Measurements from ENCODE around the gene CST9. TPM values are rescaled to one million over a fixed set of nuclear protein-coding genes. Genes with fewer than 3 reads are reported as not detected.
"Not testable (repeated sequence)": the region's sequence is repeated elsewhere in the genome, so short reads cannot be mapped to it uniquely, and the experiment has no call there.

CST9 gene
- total RNA-seq, 1 donor from 2014 or later: not detected

DNA sequence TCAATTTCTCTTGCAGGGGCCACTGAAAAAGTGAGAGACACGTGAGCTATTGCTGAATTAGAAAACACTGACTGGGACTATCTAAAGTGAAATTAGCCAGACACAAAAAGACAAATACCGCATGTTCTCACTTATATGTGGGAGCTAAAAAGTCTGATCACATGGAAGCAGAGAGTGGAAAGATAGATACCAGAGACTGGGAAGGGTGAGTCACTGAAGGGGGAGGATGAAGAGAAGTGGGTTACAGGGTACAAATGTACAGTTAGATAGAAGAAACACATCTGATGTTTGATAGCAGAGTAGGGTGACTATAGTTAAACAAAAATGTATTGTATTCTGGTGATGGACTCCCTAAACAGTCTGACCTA, 18.6 kb upstream of the CST9 start:
- no peak for DNase-seq (ENCODE audit: low spot score)

DNA sequence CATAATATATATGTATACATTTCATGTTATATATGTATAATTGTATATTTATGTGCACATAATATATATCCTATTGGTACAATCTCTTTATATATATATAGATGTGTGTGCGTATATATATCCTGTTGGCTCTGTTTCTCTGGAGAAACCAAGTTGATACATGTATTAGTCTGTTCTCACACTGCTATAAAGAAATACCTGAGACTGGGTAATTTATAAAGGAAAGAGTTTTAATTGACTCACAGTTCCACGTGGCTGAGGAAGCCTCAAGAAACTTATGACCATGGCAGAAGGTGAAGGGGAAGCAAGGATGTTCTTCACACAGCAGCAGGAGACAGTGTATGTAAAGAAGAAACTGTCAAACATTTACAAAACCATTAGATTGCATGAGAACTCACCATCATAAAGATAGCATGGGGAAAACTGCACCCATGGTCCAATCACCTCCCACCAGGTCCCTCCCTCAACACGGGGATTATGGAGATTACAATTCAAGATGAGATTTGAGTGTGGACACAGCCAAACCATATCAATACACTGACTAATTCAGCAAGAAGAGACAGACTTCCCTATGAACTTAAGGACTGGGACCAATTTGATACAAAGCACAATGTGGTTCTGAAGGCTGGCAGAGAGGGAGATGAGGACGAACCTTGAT, 18.1 kb upstream of the CST9 start:
- no peak for DNase-seq (ENCODE audit: low spot score)

DNA sequence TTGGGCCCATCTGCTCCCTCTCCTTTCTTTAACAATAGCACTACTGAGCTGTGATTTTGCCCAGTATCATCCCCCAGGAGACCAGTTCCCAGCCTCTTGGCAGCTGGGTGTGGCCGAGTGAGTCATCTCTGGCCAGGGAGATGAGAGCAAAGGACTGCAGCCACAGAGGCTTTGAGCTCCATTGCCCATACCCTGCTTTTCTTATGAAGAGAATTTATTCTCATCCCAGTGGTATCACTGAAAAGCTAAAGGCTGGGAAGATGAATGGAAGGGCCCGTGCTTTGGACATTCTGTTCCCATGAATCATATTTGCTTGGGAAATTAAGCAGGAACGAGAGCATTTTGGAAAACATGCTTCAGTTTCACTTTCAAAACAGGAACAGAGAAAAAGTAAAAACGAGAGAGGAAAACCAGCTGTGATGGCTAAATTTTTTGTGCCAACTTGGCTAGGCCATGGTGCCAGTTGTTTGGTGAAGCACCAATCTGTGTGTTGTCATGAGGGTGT, 17.2 kb upstream of the CST9 start:
- no peak for DNase-seq (ENCODE audit: low spot score)

DNA sequence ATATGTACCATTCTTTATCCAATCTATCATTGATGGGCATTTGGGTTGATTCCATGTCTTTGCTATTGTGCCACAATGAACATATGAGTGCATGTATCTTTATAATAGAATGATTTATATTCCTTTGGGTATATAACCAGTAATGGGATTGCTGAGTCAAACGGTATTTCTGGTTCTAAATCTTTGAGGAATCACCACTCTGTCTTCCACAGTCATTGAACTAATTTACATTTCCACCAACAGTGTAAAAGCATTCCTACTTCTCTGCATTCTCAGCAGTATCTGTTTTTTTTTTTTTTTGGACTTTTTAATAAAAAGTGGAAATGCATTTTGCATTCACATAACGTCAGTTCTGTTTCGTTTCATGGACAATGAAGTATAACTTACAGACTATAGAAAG, 16.7 kb upstream of the CST9 start:
- DNase-seq (ENCODE audit: low spot score): not testable (repeated sequence)

DNA sequence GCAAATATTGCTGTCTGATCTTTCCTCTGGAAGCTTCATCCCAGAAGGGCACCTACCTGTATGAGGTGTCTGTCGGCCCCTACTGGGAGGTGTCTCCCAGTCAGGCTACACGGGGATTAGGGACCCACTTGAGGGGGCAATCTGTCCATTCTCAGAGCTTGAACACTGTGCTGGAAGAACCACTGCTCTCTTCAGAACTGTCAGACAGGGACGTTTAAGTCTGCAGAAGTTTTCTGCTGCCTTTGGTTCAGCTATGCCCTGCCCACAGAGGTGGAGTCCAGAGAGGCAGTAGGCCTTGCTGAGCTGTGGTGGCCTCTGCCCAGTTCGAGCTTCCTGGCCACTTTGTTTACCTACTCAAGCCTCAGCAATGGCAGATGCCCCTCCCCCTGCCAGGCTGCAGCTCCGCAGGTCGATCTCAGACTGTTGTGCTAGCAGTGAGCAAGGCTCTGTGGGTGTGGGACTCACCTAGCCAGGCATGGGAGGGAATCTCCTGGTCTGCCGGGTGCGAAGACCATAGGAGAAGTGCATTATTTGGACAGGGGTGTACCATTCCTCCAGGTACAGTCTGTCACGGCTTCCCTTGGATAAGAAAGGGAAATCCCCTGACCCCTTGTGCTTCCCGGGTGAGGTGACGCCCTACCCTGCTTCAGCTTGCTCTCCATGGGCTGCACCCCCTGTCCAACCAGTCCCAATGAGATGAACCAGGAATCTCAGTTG, 15.1 kb upstream of the CST9 start:
- not testable (repeated sequence) for DNase-seq (ENCODE audit: low spot score)

DNA sequence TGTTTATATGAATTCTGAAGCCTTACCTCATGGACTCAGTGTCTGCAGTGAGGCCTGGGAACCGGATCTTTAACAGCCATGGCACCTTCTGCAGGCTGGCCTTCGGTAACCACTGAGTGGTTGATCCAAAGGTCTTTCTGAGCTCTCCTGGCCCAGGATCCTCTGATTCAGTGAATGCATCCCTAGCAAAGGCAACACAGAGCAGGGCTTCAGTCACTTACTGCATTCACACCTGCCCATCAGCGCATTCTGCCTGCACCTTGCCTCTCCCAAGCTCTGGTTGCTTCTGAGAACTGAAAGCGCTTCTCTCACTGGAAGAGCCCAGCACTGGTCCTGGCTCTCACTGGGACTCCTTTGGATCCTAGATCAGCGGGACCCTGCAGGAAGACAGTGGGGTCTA, 8.4 kb upstream of the CST9 start:
- DNase-seq (ENCODE audit: low spot score): no peak

DNA sequence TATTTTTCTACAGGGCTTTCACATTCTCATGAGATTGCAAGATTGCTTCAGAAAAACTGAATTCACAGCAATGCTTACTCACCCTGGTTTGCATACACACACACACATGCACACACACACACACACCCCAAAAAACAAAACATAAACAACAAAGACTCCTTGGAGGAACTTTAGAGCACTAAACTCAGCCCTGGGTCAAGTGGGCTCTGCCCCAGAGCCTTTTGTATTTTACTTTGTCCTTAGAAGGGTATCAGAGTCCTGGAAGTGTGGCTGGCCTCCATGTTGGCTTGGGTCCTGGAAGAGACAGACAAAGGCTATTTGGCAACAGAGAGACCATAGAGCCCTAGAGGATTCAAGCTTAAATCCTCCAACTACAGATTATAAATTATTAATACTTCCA, 8.0 kb upstream of the CST9 start:
- no peak for DNase-seq (ENCODE audit: low spot score)

DNA sequence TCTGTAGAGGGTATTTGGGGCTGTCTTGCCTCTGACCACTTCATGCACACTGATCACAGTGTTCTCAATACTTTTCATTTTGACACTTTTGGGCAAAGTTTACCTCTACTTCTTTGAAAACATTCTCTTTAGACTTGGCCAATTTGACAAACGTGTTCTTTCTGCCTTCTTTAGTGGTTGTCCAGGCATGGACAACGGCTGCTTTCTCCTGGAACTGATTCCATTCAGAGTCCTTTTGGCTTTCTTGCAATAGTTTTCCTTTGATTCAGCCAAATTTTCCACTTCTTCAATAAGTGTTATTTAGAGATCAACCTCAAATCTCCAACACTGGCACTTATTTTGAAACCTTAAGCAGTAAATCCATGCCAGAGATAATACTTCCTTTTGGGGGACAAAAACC, 6.7 kb upstream of the CST9 start:
- DNase-seq (ENCODE audit: low spot score): no peak

DNA sequence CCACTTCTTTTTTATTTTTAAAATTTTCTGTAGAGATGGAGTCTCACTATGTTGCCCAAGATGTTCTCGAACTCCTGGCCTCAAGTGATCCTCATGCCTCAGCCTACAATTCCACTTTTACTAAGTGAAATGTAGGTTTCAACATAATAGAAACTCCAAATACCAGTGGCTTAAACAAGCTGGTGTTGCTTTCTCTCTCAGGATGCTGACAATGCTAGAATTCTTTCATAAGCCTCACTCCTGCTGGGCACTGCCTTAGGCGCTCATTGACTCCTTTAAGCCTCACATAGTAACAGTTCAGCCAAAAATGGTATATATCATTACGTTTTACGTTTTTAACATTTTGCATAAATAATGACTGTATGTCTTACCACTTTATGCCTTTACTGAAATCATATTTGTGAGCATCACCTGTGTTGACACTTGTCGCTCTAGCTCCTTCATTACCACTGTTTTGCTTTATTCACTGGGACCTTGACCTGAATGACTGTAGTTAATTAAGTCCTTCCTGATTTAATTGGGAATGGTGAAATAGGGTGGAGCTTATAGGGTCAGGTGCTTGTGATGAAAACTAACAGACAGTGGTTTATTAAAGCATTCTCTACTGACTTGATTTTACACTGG, 3.9 kb upstream of the CST9 start:
- no peak for DNase-seq (ENCODE audit: low spot score)

DNA sequence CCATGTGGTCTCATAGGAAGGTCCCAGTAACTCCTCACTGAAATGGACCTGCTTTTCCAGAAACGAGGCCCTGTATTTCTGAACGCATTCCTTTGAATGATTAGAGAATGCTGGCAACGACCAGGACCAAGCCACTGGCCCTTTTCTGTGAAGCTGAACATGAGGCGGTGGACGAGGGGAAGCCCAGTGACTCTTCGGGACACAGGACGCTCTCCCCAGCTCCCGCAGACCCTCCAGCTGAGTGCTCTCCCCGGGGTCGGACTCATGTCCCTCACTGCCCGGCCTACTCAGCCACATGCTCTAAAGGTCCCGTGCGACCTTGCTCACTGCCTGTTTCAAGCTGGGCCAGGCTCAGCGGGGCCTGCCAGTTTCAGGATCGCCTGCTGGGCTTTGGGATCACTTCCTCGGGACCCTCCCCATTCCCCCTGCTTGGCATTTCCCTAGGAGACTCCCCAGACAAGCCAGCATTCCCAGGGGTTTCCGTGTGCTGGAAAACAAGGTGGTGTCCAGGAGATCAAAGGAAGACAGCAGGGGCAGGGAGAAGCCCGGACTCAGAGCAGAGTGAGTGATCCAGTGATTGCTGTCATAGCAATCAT, 2.6 kb upstream of the CST9 start:
- DNase-seq (ENCODE audit: low spot score): no peak

DNA sequence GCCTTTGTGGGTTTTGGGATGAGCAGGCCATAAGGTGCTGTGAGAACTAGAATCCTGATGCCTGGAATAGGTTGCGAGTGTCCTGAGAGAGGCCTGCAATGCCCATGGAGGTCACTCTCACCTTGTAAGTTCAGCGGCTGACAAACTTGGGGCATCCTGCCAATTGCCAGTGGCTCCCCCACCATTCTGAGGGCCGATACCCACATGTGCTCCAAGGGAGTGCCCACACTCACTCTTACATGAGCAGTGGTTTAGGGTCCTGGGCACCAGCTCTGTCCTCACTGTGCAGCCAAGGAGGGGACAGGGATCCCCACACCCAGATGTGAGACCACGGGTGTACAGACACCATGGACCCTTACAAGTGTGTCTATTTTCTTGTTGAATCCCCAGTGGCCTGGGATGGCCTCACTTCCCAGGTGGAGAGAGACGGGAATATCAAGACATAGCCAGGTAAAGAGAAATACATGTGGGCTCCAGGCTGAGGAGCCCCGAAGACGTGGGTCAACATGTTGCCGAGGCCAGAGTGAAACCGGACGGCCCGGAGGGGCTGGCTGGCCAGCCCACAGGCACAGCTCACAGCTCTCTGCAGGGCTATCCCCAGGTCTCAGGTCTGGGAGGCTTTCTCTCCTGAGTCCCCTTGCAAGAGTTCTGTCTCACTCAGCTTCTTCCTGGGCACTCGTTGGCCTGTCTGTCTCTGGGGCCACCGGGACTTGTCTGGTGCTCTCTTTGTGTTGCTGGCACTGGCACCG, 2.0 kb upstream of the CST9 start:
- no peak for DNase-seq (ENCODE audit: low spot score)

DNA sequence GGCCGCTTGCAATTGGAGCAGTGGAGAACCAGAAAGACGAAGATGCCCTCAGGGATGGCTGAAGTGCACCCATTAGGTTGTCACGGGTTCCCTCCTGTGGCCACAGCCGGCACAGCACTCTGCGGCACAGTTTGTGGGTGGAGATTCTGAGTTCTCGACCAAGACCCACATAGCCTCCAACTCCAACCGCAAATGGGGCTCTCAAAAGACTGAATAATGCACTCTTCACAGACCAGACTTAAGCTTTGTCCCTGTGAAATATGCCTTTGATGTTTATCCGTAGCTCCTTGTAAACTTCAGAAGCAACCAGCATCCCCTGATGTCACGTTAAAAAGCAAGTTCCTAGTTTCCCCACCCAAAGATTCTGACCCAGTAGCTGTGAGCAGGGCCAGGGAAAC, 934 bp upstream of the CST9 start:
- DNase-seq (ENCODE audit: low spot score): peak; percentile 91

DNA sequence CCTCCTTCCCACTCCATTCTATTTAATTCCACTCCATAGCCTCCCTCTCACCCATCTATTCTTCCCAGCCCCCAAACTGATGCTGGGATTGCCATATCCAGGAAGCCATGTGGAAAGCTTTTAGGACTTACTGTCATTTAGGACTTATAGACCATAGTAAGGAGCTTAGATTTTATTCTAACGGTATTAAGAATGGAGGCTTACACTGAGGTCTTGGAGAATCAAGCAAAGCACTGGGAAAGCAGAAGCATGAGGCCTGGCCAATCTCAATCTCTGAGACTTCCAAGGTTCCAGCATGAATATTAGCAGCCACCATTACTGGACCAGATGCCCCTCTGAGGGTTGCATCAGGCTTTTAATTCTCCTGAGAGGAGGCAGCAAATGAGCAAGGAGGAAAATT, 1.4 kb downstream of the CST9 start:
- no peak for DNase-seq (ENCODE audit: low spot score)

DNA sequence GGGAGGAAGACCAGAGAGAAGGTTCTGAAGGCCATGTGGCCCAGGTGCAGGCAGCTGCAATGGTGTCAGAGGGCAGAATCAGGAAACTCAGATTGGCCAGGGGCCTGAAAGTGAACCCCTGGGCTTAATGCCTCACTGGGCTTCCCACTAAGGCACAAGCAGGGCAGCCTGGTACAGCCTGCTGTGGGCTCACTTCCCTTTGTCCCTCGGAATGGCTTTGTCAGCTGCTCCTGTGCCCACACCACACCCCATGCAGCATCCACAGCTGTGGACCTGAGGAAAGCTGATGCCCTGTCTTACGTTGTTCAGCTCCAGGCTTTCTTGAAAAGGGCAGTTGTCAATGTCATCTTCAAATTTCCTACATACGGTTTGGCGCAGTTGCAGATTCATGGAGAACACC, 2.4 kb downstream of the CST9 start:
- no peak for DNase-seq (ENCODE audit: low spot score)

DNA sequence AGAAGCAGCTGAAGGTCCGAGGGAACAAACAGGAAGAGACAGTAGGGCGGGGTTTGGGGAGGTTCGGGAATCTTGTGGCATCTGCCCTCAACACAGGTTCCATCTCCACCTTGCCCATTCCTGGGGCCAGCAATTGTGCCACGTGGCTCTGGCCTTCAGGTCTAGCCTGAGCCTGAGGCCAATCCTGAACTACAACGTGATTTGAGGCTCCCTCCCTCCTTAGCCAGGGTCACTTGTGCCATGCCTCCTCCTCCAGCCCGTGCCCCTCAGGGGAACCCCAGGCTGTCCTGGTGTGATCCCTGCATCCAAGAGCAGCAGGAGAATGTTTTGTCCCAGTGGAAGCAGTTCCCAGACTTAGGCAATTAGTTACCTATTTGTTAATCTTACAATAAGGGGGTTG, 3.0 kb downstream of the CST9 start:
- DNase-seq (ENCODE audit: low spot score): peak; percentile 84

DNA sequence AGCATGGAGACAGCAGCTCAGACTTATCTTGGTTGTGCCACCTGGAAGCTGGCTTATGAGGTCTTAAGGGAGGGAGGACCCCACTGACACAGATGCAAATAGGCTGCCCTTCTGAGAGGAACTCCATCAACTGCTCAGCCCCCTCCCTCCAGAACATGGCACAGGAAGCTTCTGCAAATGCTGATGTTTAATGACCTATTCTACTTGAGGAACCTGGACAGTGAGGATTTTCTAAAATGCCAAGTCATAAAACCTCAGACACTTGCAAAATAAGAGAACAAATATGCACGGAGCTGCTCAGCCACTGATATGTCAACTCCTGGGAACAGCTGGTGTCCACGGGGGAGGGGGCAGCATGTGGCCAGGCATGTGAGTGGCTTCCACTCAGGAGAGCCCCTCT, 3.5 kb downstream of the CST9 start:
- no peak for DNase-seq (ENCODE audit: low spot score)

DNA sequence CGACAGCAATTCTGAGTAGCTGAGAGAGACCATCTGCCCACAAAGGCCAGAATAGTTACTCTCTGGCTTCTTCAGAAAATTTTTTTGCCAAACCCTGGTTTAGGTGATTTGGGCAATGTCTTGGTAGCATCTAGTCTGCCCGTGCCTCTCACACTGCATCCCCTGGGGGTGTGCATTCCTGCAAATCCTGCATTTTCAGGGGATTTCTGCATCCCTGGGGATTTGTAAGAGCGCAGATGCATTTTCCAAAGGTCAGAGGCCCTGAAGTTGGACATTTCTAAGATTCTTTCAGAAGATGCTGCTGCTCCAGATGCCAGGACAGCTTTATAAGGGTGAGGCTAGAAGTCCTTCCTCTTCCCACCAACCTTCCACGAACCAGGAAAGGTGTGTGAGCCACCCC, 4.0 kb downstream of the CST9 start:
- DNase-seq (ENCODE audit: low spot score): no peak

DNA sequence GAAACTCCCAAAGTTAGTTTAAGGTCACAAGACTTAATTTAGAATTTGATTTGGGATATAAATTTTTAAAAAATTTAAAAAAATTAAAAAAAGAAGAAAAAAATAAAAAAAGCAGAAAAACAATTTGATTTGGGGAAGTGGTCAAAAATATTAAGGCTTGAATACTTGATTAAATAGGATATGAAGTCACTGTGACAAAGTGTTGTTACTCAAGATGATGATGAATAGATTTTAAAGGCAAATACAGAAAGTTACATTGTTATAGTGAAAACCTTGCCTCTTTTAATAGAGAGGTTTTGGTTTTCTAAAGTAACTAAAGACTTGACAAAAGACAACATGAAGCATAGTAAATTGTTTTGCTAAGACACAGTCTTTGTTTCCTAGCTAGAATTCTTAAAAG, 7.2 kb downstream of the CST9 start:
- DNase-seq (ENCODE audit: low spot score): no peak

DNA sequence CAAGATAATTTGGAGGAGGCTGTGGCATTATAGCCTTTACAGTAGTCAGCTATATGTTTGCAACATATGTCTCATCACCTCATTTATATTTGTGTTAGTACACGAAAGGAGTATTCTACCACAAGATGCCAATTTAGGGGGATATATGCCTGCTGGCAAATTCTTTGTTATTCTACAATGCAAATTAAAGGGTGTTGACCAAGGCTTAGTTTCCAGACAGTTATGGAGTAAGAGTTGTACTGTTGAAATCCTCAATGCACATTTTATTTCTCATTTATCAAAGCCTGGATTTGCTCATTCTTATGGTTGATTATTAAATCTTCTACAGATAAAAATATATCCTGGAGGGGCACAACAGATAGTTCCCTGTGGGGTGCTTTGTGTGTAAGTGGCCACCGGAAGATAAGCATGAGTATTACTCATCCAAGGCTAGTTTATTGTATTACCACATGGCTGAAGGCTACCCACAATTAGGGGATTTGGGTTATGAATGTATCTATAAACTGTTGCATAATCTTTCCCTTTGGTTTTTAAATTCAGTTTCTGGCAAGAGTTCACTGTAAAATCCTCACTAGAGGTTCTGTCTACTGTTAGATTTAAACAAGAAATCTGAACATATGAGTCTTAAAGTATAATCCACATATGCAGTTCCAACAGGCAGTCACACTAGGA, 9.0 kb downstream of the CST9 start:
- DNase-seq (ENCODE audit: low spot score): no peak

DNA sequence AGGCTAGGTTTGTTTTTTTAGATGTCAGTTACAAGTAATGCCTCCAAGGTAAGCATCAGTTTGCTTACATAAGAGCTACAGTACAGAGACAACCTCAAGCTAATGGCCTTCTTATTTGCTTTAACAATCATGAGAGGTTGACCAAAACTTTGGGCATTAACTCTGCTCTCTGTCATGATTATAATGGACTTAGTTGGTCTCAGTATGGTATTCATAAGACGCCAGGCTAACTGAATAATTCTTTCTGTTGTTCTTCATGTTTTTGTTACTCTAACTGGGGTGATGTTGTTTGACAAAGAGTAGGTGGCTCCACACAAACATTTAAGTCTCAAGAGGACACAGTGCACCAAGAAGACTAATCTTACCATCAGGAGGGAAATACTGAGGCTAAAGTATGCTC, 9.8 kb downstream of the CST9 start:
- no peak for DNase-seq (ENCODE audit: low spot score)

Measured in mesenteric fat pad (tissue), 1 donor.